HG03378 (cell line): Measurements from ENCODE around the gene ESYT3.
A peak's percentile ranks its signal among the peaks of the same experiment; 100 is the strongest.
"Not testable (repeated sequence)": the region's sequence is repeated elsewhere in the genome, so short reads cannot be mapped to it uniquely, and the experiment has no call there.

ENCODE experiments used
- ATAC-seq: cut with Tn5 transposase; IDR thresholded peaks from one replicate; pipeline ENCODE4 v1.9.1; 2021; ENCODE audit warnings: mild to moderate bottlenecking, moderate library complexity; ENCODE audit not compliant: unreplicated experiment

ESYT3 gene

DNA sequence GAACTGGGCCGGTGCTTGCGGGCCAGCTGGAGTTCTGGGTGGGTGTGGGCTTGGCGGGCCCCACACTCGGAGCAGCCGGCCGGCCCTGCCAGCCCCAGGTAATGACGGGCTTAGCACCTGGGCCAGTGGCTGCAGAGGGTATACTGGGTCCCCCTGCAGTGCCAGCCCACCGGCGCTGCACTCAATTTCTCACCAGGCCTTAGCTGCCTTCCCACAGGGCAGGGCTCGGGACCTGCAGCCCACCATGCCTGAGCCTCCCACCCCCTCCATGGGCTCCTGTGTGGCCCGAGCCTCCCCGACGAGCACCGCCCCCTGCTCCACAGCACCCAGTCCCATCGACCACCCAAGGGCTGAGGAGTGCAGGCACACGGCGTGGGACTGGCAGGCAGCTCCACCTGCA lies 50.3 kb downstream of the ESYT3 start:
- ATAC-seq = not testable (repeated sequence)

DNA sequence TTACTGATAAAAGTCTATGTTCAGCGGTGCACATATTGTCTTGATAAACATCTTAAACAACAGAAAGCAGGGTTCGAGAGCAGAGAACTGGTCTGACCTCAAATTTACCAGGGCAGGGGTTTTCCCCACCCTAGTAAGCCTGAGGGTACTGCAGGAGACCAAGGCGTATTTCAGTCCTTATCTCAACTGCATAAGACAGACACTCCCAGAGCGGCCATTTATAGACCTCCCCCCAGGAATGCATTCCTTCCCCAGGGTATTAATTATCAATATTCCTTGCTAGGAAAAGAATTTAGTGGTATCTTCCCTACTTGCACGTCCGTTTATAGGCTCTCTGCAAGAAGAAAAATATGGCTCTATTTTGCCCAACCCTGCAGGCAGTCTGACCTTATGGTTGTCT lies 52.2 kb downstream of the ESYT3 start:
- not testable (repeated sequence) for ATAC-seq

DNA sequence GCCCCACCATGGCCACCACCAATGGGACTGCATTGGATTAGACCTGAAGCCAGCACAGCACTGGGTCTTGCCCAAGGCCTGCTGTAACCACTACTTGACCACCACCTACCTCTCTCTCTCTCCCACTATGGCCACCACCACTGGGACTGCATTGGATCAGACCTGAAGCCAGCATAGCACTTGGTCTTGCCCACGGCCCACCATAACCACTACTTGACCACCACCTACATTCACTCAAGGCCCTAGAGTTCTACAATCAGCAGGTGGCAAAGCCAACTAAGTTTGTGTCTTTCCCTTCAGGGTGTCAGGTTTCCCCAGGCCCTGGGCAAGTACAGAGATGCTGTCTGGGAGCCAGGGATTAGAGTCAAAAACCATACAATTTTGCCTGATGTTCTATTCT lies 57.6 kb downstream of the ESYT3 start:
- ATAC-seq = no peak

DNA sequence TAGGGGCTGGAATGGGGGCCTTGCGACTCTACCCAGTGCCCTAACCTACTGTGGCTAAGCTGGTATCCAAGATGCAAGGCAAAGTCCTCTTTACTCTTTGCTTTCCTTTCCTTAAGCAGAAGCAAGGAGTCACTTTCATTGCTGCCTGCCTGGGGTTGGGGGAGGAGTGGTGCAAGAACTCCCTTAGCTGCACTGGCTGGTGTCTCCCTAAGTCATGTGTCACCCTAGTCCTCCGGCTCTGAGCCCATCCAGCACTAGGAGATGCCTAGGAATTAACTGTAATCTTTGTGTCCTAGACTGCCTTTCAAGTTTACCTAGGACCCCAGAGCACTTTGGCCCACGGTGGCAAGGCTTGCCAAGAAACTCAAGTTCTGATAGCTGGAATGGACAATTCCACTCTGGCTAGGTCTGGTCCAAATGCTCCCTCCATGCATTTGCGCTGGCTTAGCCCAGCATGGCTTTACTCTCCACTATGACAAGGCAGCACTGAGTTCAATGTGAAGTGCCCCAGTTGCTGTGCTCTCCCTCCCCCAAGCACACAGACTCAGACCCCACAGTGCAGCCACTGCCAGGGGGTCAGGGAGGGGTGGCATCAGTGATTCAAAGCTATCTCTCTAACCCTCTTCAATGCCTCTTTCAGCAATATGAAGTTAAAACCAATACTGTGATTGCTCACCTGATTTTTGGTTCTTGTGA lies 58.7 kb downstream of the ESYT3 start:
- ATAC-seq = no peak

DNA sequence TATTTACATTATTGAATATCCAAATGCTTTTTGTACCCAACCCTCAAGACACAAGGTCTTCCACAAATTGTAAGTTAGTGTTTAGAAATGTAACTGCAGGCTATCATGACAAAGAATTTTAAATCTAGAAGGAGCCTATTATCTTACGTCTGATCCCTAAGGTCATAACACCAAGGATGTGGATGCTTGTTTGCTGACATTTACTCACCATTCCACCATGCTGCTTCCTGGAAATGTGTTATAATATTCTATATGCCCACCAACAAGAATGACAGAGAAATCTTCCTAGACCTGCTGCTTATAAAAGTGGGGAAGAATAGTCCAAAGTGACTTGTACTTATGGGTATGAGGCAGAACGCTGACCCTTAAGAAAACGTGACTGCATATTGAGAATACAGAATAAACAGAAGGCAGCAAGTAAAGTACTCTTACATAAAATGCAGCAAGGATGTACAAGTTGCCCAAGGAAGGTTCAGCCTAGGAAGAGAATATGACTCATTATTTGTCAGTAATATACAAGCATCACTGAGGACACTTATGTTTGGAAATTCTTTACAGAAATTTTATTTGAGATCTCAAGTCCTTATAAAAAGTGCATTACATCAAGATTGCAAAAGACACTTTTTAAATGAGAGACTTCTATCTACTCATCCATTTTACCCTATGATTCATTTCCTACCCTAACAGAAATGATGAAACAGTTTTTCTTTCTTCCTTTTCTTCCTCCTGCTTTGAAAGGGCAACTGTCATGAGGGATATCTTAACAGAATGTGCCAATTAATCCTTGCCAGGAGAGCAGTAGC lies 59.6 kb downstream of the ESYT3 start:
- ATAC-seq = no peak

DNA sequence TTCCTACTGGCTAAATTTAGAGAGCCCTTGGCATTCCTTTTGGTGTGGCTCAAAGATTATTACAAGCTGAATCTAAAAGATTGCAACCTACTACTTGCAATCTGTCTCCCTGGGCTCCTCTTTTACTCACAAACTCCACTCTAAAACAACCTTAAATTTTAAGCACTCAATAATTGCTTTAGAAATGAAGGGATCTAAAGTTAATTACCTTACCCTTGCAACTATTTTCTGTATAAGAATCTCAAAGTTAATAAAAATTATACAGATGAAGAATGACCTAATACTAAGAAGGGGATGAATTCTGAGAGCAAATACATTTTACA lies 60.2 kb downstream of the ESYT3 start:
- ATAC-seq = no peak

DNA sequence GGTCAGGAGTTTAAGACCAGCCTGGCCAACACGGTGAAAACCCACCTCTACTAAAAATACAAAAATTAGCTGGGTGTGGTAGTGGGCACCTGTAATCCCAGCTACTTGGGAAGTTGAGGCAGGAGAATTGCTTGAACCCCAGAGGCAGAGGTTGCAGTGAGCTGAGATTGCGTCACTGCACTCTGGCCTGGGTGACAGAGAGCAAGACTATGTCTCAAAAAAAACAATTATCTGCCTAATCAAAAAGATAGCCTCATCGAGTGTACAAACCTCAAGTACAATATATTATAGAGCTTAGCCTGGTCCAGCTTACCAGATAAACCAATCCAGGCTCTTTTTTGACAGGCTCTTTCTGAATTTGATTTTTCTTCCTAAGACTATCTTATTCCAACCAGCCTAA lies 61.2 kb downstream of the ESYT3 start:
- not testable (repeated sequence) for ATAC-seq

DNA sequence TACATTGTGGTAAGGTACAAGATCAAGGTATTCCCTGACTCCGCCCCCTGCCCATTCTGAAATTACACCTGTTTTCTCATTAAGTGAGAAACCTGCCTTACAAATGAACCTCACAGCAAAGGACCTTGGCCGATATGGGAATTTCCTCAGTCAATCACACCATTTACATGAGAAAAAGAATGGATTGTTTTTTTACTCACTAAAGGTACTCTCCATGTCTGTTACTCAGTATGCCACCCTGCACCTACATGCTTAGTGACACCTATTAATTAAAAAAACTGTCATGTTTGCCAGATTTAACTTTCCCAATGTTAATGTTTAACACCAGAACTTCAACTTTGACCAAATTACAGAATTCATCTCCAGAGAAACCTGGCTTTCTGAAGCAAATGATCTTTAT lies 62.0 kb downstream of the ESYT3 start:
- ATAC-seq = no peak

DNA sequence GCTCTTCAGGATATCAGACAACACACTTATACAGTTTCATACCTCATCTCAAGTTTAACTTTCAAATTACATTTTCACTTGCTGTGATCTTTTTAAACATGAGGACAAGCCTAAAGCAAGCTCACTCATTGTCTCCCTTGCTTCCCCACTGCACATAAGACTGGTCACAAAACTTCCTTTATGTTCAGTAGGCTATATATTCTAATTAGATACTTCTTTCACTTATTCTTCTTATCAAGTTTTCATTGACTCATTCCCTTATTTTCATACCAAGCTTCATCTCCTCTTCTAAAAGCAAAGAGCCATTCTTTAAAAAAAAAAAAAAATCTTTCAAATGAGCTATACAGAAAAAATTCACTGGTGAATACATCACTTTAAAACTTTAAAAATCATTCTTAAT lies 62.6 kb downstream of the ESYT3 start:
- ATAC-seq = no peak

DNA sequence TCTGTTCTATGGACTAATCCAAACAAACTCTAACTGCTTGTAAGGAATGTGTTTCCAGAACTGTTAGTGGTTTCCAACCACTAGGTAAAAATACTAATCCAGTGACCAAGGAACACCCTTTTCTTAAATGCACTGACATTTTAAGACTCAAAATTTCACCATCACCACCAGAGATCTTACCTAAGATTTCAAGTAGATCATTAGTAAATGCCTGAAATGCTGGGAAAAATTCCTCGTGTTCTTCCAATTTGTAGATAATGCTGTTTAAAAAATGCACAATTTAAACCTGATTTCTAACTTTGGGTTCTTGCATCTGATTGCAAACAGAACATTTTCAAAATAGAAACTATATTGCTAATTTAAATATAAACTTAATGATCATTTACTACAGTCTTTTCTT lies 63.4 kb downstream of the ESYT3 start:
- ATAC-seq = no peak

DNA sequence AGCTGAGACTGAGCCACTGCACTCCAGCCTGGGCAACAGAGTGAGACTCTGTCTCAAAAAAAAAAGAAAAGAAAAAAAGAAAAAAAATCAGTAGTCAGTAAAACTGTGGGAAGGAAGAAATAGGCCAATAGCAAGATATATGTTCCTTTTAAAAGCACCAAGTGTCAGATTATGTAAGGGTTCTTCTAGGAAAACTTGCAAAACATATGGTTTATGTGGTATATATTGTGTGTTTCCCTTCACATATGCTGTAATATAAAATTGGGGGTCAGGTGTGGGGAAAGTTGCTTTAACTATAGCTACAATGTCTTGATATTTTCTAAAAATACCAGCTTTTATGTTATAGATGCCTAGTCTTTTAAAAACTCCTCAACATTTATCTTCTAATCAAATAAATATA lies 64.6 kb downstream of the ESYT3 start:
- no peak for ATAC-seq

DNA sequence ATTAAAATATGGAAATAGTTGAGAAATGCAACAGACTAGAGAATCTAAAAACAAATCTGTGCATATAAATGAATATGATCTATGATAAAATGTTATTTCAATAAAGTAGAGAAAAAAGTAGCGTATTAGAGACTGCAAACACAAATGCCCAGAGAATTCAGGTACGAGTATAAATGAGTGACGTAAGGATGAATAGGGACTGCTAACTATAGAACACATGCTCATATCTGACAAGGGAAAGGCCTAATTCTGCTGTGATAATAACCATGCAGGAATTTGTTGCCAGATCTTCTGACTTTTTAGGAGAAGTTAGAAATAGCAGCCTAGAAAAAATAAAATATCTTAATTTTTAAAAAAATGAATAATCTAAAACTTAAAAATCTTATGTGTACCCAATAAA lies 73.1 kb downstream of the ESYT3 start:
- ATAC-seq = no peak

DNA sequence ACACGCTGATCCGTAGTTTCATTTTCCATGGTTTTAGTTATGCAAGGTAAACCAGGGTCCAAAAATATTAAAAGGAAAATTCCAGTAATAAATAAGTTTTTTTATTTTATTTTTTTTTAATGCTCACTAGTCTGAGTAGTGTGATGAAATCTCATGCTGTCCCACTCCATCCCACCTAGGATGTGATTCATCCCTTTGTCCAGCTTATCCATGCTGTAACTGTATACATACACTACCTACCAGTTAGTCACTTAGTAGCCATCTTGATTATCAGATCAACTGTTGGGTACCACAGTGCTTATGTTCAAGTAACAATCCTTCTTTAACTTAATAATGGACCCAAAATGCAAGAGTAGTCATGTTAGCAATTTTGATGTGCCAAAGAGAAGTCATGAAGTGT lies 75.2 kb downstream of the ESYT3 start:
- no peak for ATAC-seq

DNA sequence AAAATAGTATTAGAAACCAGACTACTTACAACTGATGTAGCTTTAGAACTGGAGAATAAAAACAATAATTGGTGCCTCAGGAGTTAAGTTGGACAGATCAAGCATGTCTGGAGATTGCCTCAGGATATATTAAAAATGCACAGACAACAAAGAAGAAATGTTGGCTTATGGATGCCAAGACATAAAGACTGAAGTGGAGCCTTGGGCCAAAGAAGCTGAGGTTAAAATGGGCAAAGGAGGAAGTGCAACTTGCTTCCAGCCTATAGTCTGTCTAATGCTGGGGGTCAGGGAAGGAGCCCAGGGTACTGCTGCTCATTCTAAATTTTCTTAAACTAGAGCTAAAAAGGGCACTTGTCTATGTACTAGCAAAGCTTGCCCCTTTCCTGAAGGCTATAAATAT lies 77.5 kb downstream of the ESYT3 start:
- ATAC-seq = no peak

DNA sequence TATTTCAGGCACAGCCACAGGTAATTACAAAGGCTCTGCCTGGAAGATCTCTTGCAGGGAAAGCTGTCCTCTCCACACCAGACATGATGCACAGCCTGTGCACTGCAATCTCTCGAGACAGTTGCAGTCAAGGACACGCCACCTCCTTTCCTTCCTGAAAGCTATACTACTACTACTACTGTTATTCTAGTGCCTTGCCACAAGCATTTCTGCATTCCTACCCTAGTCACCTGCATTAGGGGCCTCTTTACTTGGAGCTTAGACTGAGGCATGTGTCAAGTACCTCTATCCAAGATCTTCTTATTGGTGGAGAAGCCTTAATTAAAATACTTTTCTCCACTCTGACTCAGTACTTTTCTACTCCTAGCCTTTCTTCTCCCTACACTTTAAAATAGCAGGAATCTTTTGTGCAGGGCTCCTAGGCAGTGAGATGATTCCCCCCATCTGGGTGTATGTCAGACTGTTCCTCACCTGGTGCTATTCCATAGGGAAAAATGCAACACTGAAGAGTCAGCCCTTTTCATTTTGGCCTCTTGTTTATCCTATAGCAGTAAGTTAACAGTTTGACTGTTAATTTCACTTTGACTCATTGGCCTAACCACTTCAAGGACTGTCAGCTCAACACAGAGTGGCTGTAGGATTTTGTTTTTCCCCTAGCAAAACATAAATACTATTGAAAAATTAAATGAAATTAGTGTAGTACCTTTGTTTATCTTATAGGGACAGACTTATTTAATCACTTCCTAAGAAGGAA lies 78.9 kb downstream of the ESYT3 start:
- ATAC-seq = peak; percentile 83

DNA sequence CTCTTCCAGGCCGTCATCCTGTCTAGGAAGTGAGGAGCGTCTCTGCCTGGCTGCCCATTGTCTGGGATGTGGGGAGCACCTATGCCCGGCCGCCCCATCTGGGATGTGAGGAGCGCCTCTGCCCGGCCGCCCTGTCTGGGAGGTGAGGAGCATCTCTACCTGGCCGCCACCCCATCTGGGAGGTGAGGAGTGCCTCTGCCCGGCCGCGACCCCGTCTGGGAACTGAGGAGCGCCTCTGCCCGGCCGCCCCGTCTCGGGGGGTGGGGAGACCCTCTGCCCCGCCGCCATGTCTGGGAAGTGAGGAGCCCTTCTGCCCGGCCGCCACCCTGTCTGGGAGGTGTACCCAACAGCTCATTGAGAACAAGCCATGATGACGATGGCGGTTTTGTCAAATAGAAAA lies 87.0 kb downstream of the ESYT3 start:
- ATAC-seq = not testable (repeated sequence)
